GM18861 (cell line): ENCODE data around the gene TUB.
A peak's percentile ranks its signal among the peaks of the same experiment; 100 is the strongest.

ENCODE experiments used
- ATAC-seq: cut with Tn5 transposase; IDR thresholded peaks from one replicate; pipeline ENCODE4 v1.9.1; 2021; ENCODE audit not compliant: unreplicated experiment

TUB gene

GRCh38 chr11:8089791-8090510, 8.9 kb downstream of the TUB start:
- no peak for ATAC-seq

- no peak for ATAC-seq
Observed at GRCh38 chr11:8090756-8091155, 9.7 kb downstream of the TUB start.

GRCh38 chr11:8091721-8092120, 10.7 kb downstream of the TUB start:
- no peak for ATAC-seq

GRCh38 chr11:8092587-8093424, 11.8 kb downstream of the TUB start:
- peak; percentile 79 for ATAC-seq

- ATAC-seq, result no peak
Observed at GRCh38 chr11:8093931-8094575, 13.0 kb downstream of the TUB start.

- ATAC-seq, result no peak
Observed at GRCh38 chr11:8094656-8095055, 13.6 kb downstream of the TUB start.

GRCh38 chr11:8095371-8095770, 14.4 kb downstream of the TUB start:
- ATAC-seq, result no peak

- no peak for ATAC-seq
Observed at GRCh38 chr11:8095806-8096522, 15.0 kb downstream of the TUB start.

- no peak for ATAC-seq
Observed at GRCh38 chr11:8096575-8096974, 15.6 kb downstream of the TUB start.

GRCh38 chr11:8097062-8097461, 16.1 kb downstream of the TUB start:
- ATAC-seq, result no peak

- ATAC-seq, result no peak
Observed at GRCh38 chr11:8097468-8097867, 16.5 kb downstream of the TUB start.

GRCh38 chr11:8097926-8098325, 16.9 kb downstream of the TUB start:
- no peak for ATAC-seq

GRCh38 chr11:8098361-8098760, 17.4 kb downstream of the TUB start:
- no peak for ATAC-seq

- ATAC-seq, result no peak
Observed at GRCh38 chr11:8098879-8099278, 17.9 kb downstream of the TUB start.

- peak; percentile 56 for ATAC-seq
Observed at GRCh38 chr11:8099291-8099899, 18.4 kb downstream of the TUB start.

GRCh38 chr11:8100158-8100557, 19.1 kb downstream of the TUB start:
- ATAC-seq, result no peak

GRCh38 chr11:8100605-8101004, 19.6 kb downstream of the TUB start:
- ATAC-seq, result no peak

GRCh38 chr11:8101421-8101820, 20.4 kb downstream of the TUB start:
- no peak for ATAC-seq

- no peak for ATAC-seq
Observed at GRCh38 chr11:8102296-8102915, 21.4 kb downstream of the TUB start.

GRCh38 chr11:8102965-8103364, 22.0 kb downstream of the TUB start:
- ATAC-seq, result no peak
